Activated CD8-positive, alpha-beta memory T cell treated with anti-CD3 and anti-CD28 coated beads, Interleukin-2, amount 10 ng/mL, durations not matched to agents 7 days and 5 days (primary cell): ENCODE results near the gene HIVEP1. TPM values are rescaled to one million over a fixed set of nuclear protein-coding genes. Genes with fewer than 3 reads are reported as not detected.

Experiments
- ATAC-seq: fragments of 150-1000 bp; cut with Tn5 transposase; one replicate; pipeline ENCODE4 v1.10.0; 2021; ENCODE audit warnings: moderate library complexity
- CTCF ChIA-PET: fragments of 350-600 bp; sonication (Branson Sonifier 250); formaldehyde crosslinking; loops from one replicate; lab custom pipeline; 2021; ENCODE audit warnings: antibody characterized with exemption; lab: Charles Lee
- DNase-seq: peaks from one replicate; pipeline ENCODE4 v3.0.0-alpha.2; 2020
- H3K27ac Mint-ChIP-seq: one replicate; pipeline ENCODE4 v1.8.0; 2021; ENCODE audit warnings: mild to moderate bottlenecking, mixed read lengths
- H3K27me3 Mint-ChIP-seq: one replicate; pipeline ENCODE4 v1.8.0; 2021; ENCODE audit warnings: mixed read lengths
- H3K36me3 Mint-ChIP-seq: one replicate; pipeline ENCODE4 v1.8.0; 2021; ENCODE audit warnings: mild to moderate bottlenecking, mixed read lengths
- H3K4me1 Mint-ChIP-seq: one replicate; pipeline ENCODE4 v1.8.0; 2021; ENCODE audit warnings: mixed read lengths
- H3K4me3 Mint-ChIP-seq: one replicate; pipeline ENCODE4 v1.8.0; 2021; ENCODE audit warnings: mild to moderate bottlenecking, moderate library complexity, mixed read lengths
- H3K9me3 Mint-ChIP-seq: one replicate; pipeline ENCODE4 v1.8.0; 2022; ENCODE audit warnings: low read depth, mixed read lengths
- total RNA-seq, 2 experiments: library from RNA; stranded (reverse); gene quantifications; one replicate each; pipeline ENCODE4 v1.2.3, GENCODE V29; 2021

HIVEP1 gene
- total RNA-seq, 2 experiments from 2014 or later = 31.1 to 42.0 TPM

DNA sequence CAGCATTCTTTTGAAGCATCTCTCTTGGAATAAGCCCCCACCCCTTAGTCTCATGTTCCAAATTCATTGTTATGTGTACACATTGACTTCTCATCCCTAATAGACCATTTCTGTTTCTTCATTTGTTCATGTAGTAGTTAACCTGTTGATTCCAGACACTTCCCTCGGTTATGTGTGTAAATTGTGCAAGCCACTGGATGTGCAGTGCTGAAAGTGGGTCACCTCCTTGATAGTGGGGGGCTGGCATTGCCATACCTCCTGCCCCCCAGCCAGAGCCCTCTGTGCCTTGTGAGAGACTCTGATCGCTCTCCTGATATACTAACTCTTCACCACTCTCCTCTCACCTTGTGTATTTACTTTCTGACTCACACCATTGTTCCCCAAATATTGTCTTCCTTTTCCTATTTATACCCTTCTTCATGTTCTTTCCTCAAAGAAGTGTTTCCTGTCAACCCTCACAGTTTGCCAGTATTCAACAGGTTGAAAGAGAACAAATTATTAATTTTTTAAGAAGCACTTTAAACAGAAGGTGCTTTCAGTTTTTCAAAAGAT, 59.0 kb downstream of the HIVEP1 start:
- Mint-ChIP-seq H3K27ac (no peak overlapping the region), H3K4me3 (no peak overlapping the region), H3K27me3 (no peaks in the 10 kb centered on the region), H3K9me3 (no peaks in the 10 kb centered on the region), H3K36me3 (peaks cover 3% of the 10 kb centered on the region), H3K4me1 (peaks cover 17% of the 10 kb centered on the region)
- DNase-seq = no peak
- CTCF ChIA-PET = no interaction called here
- no peak for ATAC-seq

DNA sequence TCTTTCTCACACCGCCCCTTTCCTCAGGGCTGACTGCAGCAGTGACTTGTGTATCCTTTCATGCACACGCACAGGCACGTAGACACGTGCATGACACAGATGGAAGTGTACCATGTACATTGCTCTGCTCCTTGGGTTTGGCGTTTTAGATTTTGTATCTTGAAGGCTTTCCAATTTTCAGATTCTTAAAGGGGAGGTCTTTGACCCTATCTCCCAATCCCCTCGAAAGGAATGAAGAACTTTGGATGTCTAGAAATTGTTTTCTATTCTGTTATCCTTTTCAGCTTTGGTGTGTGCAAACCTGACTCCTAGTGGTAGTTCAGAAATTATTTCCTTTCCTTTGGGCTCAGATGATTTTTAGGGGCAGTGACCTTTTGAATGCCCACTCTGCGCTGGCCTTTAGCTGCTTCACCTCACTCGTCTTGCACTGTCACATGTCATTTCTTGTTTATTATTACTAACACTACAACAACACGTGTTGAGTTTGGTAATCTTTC, 63.0 kb downstream of the HIVEP1 start:
- ATAC-seq (no peak), DNase-seq (no peak)
- no peak overlapping the region for H3K4me3 Mint-ChIP-seq
- no peaks in the 10 kb centered on the region for H3K9me3 Mint-ChIP-seq
- H3K27me3 Mint-ChIP-seq = no peaks in the 10 kb centered on the region
- H3K36me3 Mint-ChIP-seq = no peaks in the 10 kb centered on the region
- CTCF ChIA-PET = interaction anchor here (0.6 to 1.6 kb wide), 5 partner anchors 9 to 377 kb away, joined by 3 to 8 read pairs (median 3); no protein-coding TSS in a partner anchor
- H3K4me1 Mint-ChIP-seq = peaks cover 14% of the 10 kb centered on the region
- H3K27ac Mint-ChIP-seq = no peak overlapping the region

DNA sequence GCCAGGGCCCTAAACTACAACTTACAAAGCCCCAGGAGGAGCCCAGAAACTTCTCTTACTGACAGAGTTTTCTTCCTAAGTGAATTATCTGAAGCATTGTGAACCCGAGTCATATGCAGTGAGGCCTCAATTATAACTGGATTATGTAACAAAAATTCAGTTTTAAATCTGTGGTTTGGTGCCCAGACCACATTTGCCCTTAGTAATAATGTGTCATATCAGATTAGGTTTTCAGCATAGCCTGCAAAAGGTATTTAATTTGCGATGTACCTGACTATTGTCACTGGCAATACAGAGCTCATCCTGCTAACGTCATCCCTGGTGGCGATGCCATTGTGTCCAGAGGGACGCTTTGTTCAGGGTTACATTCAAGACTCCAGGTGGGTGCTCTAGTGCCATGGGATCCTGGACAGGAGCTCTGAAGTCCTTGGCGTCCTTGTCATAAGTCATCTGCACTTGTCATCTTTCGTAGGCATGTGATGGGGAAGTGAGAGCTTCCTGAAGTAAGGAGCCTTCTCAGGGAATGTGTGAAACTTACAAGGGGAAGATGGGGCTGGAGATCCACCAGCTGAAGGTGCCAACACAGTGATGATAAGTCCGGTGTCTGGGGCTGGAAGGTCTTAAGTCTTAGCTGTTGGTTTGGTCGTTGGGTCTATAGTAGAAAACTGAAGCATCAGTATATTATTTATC, 65.1 kb downstream of the HIVEP1 start:
- Mint-ChIP-seq H3K4me3 (no peak overlapping the region), H3K27me3 (no peaks in the 10 kb centered on the region), H3K27ac (no peak overlapping the region), H3K36me3 (no peaks in the 10 kb centered on the region), H3K9me3 (no peaks in the 10 kb centered on the region), H3K4me1 (peaks cover 11% of the 10 kb centered on the region)
- no peak for ATAC-seq
- CTCF ChIA-PET = no interaction called here
- no peak for DNase-seq

DNA sequence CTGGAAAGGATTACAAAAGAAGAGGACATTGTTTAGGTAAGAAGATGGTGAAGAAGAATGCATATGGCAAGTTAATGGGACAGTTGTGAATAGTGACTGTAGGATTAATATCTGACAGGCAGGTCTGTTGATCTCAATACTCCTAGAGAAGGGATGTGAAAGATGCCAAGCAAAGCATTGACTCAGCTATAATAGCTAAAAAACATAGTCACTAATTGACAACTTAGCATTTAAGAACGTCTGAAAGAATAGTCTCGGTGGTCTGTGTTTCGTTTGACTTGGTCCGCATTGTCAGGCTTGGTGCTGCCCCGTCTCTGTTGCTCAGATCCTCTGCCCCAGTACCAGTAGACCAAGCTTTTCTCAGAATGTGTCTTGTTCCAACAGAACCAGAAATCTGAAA, 65.9 kb downstream of the HIVEP1 start:
- DNase-seq = no peak
- no peak overlapping the region for H3K4me3 Mint-ChIP-seq
- no peaks in the 10 kb centered on the region for H3K27me3 Mint-ChIP-seq
- no peak overlapping the region for H3K27ac Mint-ChIP-seq
- no peak for ATAC-seq
- peaks cover 9% of the 10 kb centered on the region for H3K4me1 Mint-ChIP-seq
- CTCF ChIA-PET = no interaction called here
- no peaks in the 10 kb centered on the region for H3K36me3 Mint-ChIP-seq
- H3K9me3 Mint-ChIP-seq = no peaks in the 10 kb centered on the region

DNA sequence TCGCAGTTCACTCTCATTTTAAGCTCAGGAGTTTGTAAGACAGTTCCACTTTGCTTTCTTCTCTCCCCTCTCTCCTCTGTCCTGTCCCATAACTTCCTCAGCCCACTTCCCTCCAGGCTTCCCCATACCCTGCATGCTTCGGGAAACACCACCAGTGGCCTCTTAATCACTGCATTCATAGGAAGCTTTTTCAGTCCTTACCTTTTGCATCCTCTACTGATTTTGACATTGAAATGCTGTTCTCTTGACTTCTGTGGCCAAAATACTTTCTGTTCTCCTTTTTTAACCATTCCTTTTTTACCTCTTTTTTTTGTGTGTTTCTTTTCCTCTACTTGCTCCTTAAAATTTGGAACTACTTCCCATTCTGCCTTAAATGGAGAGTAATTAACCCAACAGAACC, 69.7 kb downstream of the HIVEP1 start:
- CTCF ChIA-PET = no interaction called here
- Mint-ChIP-seq H3K4me1 (peaks cover 16% of the 10 kb centered on the region), H3K4me3 (no peak overlapping the region), H3K36me3 (no peaks in the 10 kb centered on the region), H3K27me3 (no peaks in the 10 kb centered on the region), H3K9me3 (no peaks in the 10 kb centered on the region), H3K27ac (no peak overlapping the region)
- ATAC-seq = no peak
- no peak for DNase-seq

DNA sequence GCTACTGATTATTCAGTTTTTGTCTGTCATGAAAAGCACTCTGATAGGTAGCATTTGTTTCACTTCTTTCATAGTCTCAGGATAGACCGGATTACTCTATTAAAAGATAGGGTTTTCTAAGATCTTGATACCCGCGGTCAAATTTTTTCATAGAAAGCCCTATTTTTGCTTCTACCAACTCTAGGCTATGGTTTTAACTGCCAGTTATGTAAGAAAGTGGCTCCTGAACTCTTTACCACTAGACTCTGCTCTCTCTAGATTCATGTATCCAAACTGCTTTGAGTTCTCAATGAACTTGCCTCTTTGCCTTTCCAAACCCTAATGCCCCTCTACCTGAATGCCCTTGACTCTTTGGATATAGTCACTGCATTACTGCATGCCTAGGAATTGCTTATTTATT, 70.3 kb downstream of the HIVEP1 start:
- peaks cover 16% of the 10 kb centered on the region for H3K4me1 Mint-ChIP-seq
- no peak overlapping the region for H3K27ac Mint-ChIP-seq
- H3K27me3 Mint-ChIP-seq = no peaks in the 10 kb centered on the region
- no peaks in the 10 kb centered on the region for H3K36me3 Mint-ChIP-seq
- no peak for ATAC-seq
- no peaks in the 10 kb centered on the region for H3K9me3 Mint-ChIP-seq
- no peak overlapping the region for H3K4me3 Mint-ChIP-seq
- CTCF ChIA-PET = interaction anchor here (2.8 kb wide), 1 partner anchor 16 kb away, joined by 7 read pairs; no protein-coding TSS in a partner anchor
- no peak for DNase-seq

DNA sequence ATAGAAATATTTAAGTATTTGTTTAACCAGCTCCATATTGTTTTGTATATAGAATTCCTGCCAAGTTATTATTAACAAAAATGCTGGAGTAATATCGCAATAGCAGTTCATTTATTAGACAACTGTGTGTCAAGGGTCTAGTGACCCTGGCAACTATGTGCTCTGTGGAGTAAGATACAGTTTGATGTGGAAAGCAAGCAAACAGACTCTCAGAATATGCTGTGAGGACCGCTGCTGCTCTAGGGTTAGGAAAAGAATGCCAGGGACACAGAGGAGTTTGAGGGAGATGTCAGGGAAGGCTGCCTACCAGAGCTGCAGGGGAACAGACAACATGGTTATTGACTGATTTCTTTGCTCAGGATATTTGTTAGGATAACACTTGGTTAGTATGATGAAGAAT, 71.2 kb downstream of the HIVEP1 start:
- Mint-ChIP-seq H3K27ac (no peak overlapping the region), H3K9me3 (no peaks in the 10 kb centered on the region), H3K27me3 (no peaks in the 10 kb centered on the region), H3K4me3 (no peak overlapping the region), H3K4me1 (peaks cover 16% of the 10 kb centered on the region), H3K36me3 (no peaks in the 10 kb centered on the region)
- CTCF ChIA-PET = interaction anchor here (0.8 to 2.8 kb wide), 2 partner anchors 15 to 20 kb away, joined by 3 to 7 read pairs; no protein-coding TSS in a partner anchor
- DNase-seq (no peak), ATAC-seq (no peak)

DNA sequence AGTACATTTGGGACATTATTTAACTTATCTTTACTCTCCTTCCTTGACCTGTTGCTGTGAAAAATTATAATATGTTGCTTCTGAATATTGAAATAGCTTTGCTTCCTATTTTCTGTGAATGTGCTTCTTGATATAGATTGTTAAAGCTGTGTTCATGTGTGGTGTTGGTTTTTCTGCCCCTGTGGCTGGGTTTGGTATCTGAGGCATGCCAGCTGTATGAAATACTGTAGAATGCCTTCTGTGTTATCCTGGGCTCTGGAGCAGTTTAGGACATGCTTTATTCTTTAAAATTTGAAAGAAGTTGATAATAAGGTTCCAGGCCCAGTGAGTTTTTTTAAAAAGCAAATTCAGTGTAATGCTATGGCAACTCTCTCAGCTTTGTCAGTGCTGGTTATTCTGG, 71.7 kb downstream of the HIVEP1 start:
- H3K27ac Mint-ChIP-seq = no peak overlapping the region
- no peak for DNase-seq
- H3K4me3 Mint-ChIP-seq = no peak overlapping the region
- no peak for ATAC-seq
- CTCF ChIA-PET = interaction anchor here (0.8 to 2.8 kb wide), 2 partner anchors 14 to 19 kb away, joined by 3 to 7 read pairs; no protein-coding TSS in a partner anchor
- peaks cover 16% of the 10 kb centered on the region for H3K4me1 Mint-ChIP-seq
- H3K9me3 Mint-ChIP-seq = no peaks in the 10 kb centered on the region
- no peaks in the 10 kb centered on the region for H3K36me3 Mint-ChIP-seq
- no peaks in the 10 kb centered on the region for H3K27me3 Mint-ChIP-seq

DNA sequence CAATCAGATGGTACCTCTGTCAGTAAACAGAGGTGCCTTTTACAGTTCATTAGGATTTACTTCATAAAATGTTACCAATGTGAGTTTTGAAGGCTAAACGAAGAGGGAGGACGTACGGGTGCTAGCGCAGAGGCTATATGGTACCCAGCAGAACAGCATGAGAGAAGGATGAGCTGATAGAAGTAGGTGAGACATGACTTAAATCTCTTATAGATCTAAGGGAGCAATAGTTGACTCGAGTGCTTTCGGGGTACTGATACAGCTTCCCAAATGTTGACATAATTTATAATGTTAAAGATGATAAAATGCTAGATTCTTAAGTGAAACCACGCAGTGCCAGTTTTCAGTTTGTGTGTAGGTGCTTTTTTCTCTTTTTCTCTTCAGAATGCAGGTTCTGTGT, 72.6 kb downstream of the HIVEP1 start:
- no peak overlapping the region for H3K27ac Mint-ChIP-seq
- CTCF ChIA-PET = interaction anchor here (2.8 kb wide), 1 partner anchor 13 kb away, joined by 7 read pairs; no protein-coding TSS in a partner anchor
- ATAC-seq = no peak

DNA sequence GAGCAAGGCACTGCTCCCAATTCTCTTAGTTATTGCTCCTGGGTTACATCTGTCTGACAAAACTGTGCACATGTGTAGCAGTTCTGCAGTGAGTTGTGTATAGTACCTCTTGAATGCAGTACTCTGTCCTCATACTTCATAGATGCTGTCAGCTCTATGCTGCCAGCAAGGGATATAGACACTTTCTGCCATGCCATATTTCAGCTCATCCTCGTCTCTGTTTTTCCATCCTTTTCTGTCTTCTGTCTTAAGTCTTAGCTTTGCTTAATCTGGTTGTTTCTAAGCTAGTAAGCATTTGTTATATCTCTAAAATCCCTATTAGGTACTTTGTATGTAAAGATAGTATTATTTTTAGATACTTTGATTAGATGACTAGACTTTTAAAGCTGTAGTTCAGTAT, 76.4 kb downstream of the HIVEP1 start:
- Mint-ChIP-seq H3K9me3 (no peaks in the 10 kb centered on the region), H3K27me3 (no peaks in the 10 kb centered on the region), H3K27ac (no peak overlapping the region), H3K4me1 (peaks cover 10% of the 10 kb centered on the region), H3K4me3 (no peak overlapping the region), H3K36me3 (peaks cover 13% of the 10 kb centered on the region)
- CTCF ChIA-PET = no interaction called here
- no peak for ATAC-seq
- DNase-seq = no peak

More for the DNA sequence above, 72.6 kb downstream of the HIVEP1 start:
- Mint-ChIP-seq H3K36me3 (peaks cover 2% of the 10 kb centered on the region), H3K9me3 (no peaks in the 10 kb centered on the region), H3K27me3 (no peaks in the 10 kb centered on the region), H3K4me3 (no peak overlapping the region), H3K4me1 (peaks cover 16% of the 10 kb centered on the region)
- DNase-seq = no peak

DNA sequence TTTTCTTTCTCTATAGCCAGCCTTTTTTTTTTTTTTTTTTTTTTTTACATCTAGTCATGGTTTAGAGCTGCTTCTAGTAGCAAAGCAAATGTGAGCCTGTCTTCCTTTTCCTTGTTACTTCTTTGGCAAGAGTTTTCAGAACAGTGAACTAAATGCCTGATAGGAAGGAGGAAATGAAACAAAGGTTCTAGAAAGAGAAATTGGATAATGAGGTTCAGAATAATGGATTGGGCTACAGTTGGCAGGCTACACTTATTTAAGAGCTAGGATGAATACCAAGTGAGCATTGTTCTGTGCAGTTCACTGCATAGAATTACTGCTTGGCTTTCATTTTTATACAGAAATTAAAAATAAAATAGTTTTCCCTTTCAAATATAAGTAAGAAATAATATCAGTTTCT, 78.6 kb downstream of the HIVEP1 start:
- Mint-ChIP-seq H3K4me3 (no peak overlapping the region), H3K27me3 (no peaks in the 10 kb centered on the region), H3K9me3 (no peaks in the 10 kb centered on the region), H3K36me3 (peaks cover 22% of the 10 kb centered on the region), H3K27ac (no peak overlapping the region), H3K4me1 (peaks cover 6% of the 10 kb centered on the region)
- no peak for DNase-seq
- no peak for ATAC-seq
- CTCF ChIA-PET = no interaction called here

DNA sequence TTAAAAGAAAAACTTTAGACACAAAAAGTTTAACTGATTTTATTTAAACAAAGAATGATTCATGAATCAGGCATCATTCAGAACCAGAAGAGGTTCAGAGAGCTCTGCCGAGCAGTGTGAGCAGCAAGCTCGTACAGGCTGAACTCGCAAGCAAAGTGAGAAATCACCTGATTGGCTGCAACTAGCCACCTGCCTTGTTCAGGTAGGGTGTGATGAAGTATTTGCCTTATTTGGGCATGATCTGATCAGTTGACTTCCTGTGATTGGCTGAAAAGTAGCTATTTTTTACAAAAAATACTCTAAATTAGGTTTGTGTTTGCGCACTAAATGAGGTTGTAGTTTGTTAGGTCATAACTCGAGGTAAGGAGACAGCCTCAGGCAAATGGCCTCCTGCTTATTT, 80.7 kb downstream of the HIVEP1 start:
- Mint-ChIP-seq H3K36me3 (peaks cover 26% of the 10 kb centered on the region), H3K27ac (no peak overlapping the region), H3K9me3 (no peaks in the 10 kb centered on the region), H3K4me3 (no peak overlapping the region), H3K4me1 (peaks cover 8% of the 10 kb centered on the region), H3K27me3 (no peaks in the 10 kb centered on the region)
- ATAC-seq (no peak), DNase-seq (no peak)
- CTCF ChIA-PET = interaction anchor here (1.1 kb wide), 1 partner anchor 17 kb away, joined by 3 read pairs; no protein-coding TSS in a partner anchor

DNA sequence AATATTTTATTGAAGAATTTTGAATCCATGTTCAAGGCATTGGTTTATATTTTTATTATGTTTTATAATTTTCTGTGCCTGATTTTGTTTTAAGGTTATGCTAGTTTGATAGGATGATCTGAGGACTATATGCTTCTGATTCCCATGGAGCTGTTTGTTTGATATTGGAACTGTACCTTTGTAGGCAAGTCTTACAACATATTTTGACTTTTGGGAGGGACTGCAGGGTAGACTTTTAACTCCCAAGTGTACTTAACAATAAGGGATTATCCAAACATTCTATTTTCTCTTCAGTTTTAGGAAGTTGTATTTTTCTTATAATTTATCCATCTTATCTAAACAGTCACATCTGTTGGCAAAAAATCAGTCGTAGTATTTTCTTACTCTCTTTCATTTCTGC, 82.6 kb downstream of the HIVEP1 start:
- Mint-ChIP-seq H3K27ac (no peak overlapping the region), H3K27me3 (no peaks in the 10 kb centered on the region), H3K4me3 (no peak overlapping the region), H3K4me1 (peaks cover 10% of the 10 kb centered on the region), H3K9me3 (no peaks in the 10 kb centered on the region), H3K36me3 (peaks cover 28% of the 10 kb centered on the region)
- CTCF ChIA-PET = no interaction called here
- DNase-seq (no peak), ATAC-seq (no peak)

DNA sequence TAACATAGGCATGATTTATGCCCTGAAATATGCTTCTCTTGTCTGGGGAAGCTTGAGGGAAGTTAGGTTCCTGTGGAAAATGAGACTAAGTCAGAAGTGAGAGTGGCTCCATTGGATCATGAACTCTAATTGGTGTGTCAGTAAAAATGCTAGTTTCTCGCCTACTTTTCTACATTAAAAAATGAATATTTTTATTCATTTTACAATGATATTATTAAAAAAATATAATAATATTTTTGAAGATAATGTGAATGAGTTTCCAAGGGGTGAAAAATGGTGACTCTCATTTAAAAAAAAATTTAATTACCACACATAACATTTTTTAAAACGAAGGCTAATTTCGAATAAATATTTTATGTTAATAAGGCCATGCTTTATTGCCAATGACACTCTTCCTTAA, 84.2 kb downstream of the HIVEP1 start:
- H3K4me3 Mint-ChIP-seq = no peak overlapping the region

More for the DNA sequence above, 84.2 kb downstream of the HIVEP1 start:
- DNase-seq = no peak
- Mint-ChIP-seq H3K36me3 (peaks cover 24% of the 10 kb centered on the region), H3K9me3 (no peaks in the 10 kb centered on the region), H3K4me1 (peaks cover 10% of the 10 kb centered on the region), H3K27ac (no peak overlapping the region), H3K27me3 (no peaks in the 10 kb centered on the region)
- ATAC-seq = no peak
- CTCF ChIA-PET = no interaction called here
